Mucosa of descending colon (tissue), 3 donors: ENCODE results near the gene BCAS4. TPM values are rescaled to one million over a fixed set of nuclear protein-coding genes. Genes with fewer than 3 reads are reported as not detected.

Experiments
- ATAC-seq: fragments of 200-7000 bp; cut with Tn5 transposase; one replicate; pipeline ENCODE4 v1.9.1; 2020; ENCODE audit warnings: mild to moderate bottlenecking, moderate library complexity
- DNase-seq, 3 donors: peaks; one replicate each; pipeline ENCODE4 v3.0.0-alpha.2; 2020
- H3K36me3 ChIP-seq: fragments of 200-600 bp; one replicate; pipeline ENCODE4 v1.8.0; 2021; ENCODE audit warnings: low read depth, mild to moderate bottlenecking
- H3K4me1 ChIP-seq: fragments of 200-600 bp; one replicate; pipeline ENCODE4 v1.8.0; 2021; ENCODE audit warnings: low read depth, mild to moderate bottlenecking
- H3K4me3 ChIP-seq: fragments of 200-600 bp; one replicate; pipeline ENCODE4 v1.8.0; 2021; ENCODE audit warnings: mild to moderate bottlenecking
- H3K9me3 ChIP-seq: fragments of 200-600 bp; one replicate; pipeline ENCODE4 v1.8.0; 2021; ENCODE audit warnings: mild to moderate bottlenecking
- intact Hi-C, 2 donors: fragments of 100-400 bp; cut with DNase I in 1 of 2; cut with micrococcal nuclease in 1 of 2; formaldehyde crosslinking; loops; one replicate each; pipeline versions ENCODE4 v1.11.0 to v1.11.1; 2022; cut with DNase I, micrococcal nuclease
- total RNA-seq, 3 donors: library from RNA; stranded (reverse); fragmentation: NEBNext Ultra II Directional in 2 of 3; extraction: Animal tissue kit (Norgen Biotek cat#: 25700) in 2 of 3; gene quantifications; one replicate each; pipeline versions ENCODE4 v1.2.1 to v1.2.4, GENCODE V29; 2021 to 2023
- TF ChIP-seq, protein P1 (sequence below): fragments of 200-600 bp; IDR thresholded peaks from one replicate; pipeline ENCODE4 v1.8.0; 2022; ENCODE audit warnings: antibody characterized with exemption, mild to moderate bottlenecking
- donor health status: DM: no; HTN: no; CAD: no; lungs with moderate emphysema.
- donor health status: DM: no; HTN: no; CAD: no.
- donor health status: DM: no; HTN: yes; CAD: no.

Gene BCAS4
- total RNA-seq, 3 donors from 2014 or later = 1.9 to 5.6 (median 2.9) TPM

DNA sequence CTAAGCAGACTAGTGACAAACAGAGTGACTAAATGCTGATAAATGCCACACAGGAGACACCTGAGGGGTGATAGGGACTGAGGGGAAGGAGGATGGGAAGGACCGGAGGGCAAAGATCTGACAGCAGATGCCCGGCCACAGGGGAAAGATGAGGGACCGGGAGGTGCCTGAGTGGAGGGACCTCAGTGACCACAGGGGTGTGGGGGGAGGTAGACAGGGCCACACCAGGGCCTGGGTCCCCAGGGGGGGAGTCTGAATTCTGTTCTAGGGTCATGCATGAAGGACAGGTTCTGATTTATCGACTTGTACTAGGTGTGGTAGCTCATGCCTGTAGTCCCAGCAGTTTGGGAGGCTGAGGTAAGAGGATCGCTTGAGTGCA lies 6.9 kb downstream of the BCAS4 start:
- H3K4me1 ChIP-seq = no peaks in the 10 kb centered on the region
- intact Hi-C loops = no loop called here
- H3K9me3 ChIP-seq = no peaks in the 10 kb centered on the region
- no peak for ATAC-seq
- no peaks in the 10 kb centered on the region for H3K36me3 ChIP-seq
- no peak overlapping the region for H3K4me3 ChIP-seq
- TF ChIP-seq, protein P1, sequence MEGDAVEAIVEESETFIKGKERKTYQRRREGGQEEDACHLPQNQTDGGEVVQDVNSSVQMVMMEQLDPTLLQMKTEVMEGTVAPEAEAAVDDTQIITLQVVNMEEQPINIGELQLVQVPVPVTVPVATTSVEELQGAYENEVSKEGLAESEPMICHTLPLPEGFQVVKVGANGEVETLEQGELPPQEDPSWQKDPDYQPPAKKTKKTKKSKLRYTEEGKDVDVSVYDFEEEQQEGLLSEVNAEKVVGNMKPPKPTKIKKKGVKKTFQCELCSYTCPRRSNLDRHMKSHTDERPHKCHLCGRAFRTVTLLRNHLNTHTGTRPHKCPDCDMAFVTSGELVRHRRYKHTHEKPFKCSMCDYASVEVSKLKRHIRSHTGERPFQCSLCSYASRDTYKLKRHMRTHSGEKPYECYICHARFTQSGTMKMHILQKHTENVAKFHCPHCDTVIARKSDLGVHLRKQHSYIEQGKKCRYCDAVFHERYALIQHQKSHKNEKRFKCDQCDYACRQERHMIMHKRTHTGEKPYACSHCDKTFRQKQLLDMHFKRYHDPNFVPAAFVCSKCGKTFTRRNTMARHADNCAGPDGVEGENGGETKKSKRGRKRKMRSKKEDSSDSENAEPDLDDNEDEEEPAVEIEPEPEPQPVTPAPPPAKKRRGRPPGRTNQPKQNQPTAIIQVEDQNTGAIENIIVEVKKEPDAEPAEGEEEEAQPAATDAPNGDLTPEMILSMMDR = no peak
- no peak for DNase-seq

DNA sequence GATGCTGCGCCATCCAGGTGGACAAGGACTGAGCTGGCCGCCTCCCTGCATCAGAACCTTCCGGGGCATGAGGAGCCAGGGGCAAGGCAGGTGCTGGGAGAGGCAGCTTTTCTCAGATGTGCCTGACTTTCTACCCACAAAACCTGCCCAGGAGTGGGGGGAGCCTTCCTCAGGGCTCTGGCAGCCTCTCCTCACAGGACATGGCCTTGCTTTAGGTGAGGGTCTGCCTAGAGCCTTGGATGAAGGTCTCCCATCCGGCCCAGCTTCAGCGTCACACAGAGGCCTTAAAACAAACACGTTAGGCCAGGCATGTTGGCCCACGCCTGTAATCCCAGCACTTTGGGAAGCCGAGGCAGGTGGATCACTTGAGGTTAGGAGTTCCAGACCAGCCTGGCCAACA lies 7.4 kb downstream of the BCAS4 start:
- intact Hi-C loops = no loop called here
- TF ChIP-seq, protein P1 = no peak
- DNase-seq = no peak
- no peak for ATAC-seq
- Histone ChIP-seq H3K4me3 (no peak overlapping the region), H3K4me1 (no peaks in the 10 kb centered on the region), H3K9me3 (no peaks in the 10 kb centered on the region), H3K36me3 (no peaks in the 10 kb centered on the region)

DNA sequence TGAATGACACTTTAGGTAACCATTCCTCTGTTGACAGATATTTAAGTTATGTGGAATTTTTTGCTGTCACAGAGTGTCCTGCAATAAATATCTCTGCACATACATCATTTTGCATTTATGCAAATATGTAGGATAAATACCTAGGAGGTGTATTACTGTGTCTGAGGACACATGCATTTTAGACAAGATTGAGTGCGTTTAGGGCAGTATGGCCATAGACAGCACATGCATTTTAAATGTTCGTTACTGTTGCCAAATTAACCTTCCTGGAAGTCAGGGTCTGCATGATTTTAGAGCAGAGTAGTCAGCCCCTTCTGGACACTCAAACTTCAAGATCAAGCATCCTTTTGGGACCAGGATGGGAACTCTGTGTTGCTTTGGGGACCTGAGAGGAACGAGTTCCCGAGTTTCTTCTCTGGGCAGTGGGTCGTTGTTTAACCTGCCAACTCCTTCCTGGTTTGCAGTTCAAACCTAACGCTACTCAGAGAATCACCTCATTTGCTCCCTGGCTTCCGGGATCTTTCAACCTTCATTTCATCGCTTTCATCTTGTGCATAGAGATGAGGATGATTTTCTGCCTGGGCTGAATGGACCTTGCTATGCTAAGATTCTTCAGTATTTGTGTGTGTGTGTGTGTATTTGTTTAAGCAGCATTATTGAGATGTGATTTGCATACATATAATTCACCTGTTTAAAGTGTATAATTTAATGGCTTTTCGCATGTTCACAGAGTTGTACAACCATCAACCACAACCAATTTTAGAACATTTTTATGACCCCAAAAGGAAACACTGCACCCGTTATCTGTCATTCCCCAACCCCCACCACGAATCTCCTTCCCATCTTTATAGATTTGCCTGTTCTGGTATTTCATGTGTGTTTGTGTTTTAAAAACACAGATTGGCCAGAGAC lies 9.8 kb downstream of the BCAS4 start:
- intact Hi-C loops = no loop called here
- TF ChIP-seq, protein P1 = no peak
- Histone ChIP-seq H3K4me3 (no peak overlapping the region), H3K36me3 (no peaks in the 10 kb centered on the region), H3K9me3 (no peaks in the 10 kb centered on the region), H3K4me1 (no peaks in the 10 kb centered on the region)
- peak in 1 of 3 donors; percentile 23 for DNase-seq
- ATAC-seq = peak; percentile 73

DNA sequence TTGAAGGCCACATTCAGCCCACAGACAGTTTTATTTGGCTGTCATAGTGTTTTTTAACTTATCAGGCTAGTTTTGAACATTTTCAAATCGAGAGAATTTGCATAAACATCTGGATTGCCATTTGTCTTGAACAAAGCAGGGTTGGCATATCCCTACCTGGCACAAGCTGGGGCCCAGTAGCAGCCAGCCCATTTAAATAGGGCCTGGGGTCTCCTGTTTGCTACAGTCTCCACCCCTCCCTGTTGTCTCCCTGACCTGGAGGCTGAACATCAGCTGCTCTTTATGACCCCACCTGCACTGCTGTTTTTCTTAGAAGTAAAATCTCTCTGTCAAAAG lies 10.5 kb downstream of the BCAS4 start:
- no peak for DNase-seq
- Histone ChIP-seq H3K4me3 (no peak overlapping the region), H3K36me3 (no peaks in the 10 kb centered on the region), H3K4me1 (no peaks in the 10 kb centered on the region), H3K9me3 (no peaks in the 10 kb centered on the region)
- intact Hi-C loops = no loop called here
- TF ChIP-seq, protein P1 = no peak
- ATAC-seq = no peak

- TF ChIP-seq, protein P1 = no peak
- Histone ChIP-seq H3K4me1 (no peaks in the 10 kb centered on the region), H3K4me3 (no peak overlapping the region), H3K36me3 (no peaks in the 10 kb centered on the region), H3K9me3 (no peaks in the 10 kb centered on the region)
- intact Hi-C loops = no loop called here
- no peak for ATAC-seq
- DNase-seq = no peak
Measured at GRCh38 chr20:50806126-50806768, 11.4 kb downstream of the BCAS4 start.
